C4-2B (cell line): ENCODE measurements around the gene HYOU1.
A peak's percentile ranks its signal among the peaks of the same experiment; 100 is the strongest.

Experiments used
- H3K27ac ChIP-seq: fragments of 450-650 bp; 2 replicates; pipeline ENCODE4 v1.5.1; 2017
- CTCF ChIP-seq: fragments of 450-650 bp; conservative IDR thresholded peaks from 2 replicates; pipeline ENCODE4 v1.5.1; 2017; ENCODE audit warnings: mild to moderate bottlenecking
- ZFX ChIP-seq: fragments of 450-650 bp; IDR thresholded peaks from 2 replicates; pipeline ENCODE4 v1.6.1; 2017

HYOU1 gene

DNA sequence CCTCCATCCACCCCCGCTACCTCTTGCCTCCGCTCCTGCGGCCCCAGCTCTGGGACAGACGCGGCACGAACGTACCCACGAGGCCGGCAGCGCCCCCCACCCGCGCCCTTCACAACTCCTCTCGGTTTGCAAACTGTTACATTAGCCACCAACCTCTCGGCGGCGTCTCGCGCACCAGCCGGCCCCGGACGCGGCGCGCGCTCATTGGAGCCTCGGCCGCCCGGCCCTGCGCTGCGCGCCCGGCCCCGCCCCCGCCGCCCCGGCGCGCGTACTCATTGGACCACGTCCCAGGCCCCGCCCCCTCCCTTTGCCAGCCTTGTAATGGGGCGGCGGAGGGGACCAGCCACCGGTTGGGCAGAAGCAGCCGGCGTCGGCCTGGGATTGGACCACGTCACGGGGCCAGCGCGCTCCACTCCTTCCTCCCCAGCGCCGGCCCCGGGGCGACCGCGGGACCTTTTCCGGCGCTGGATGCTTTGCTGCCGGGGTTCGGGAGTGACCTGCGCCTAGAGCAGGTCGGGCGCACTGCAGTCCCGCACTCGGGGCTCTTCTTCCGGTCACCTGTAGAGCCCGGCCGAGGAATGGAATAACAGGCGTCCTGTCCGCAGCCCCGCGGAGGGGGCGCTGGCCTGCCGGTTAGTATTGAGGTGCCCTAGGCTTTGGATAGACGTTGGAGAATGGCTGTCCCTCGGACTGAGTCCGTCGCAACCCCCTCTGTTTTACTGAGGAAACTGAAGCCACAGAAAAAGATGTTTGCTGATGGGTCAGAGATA is at the start of gene HYOU1:
HYOU1 (minus strand) TSS at position 206 of the 770 bp plus-strand sequence. CDS start 1,045 bp downstream, outside the sequence.
- peak within 1 kb of the TSS; percentile 87 for H3K27ac ChIP-seq
- peak; percentile 32; the same call in 1 of the 2 replicates for TF ChIP-seq ZFX
- no peak; the same call in 1 of the 2 replicates for TF ChIP-seq CTCF

- no peak for TF ChIP-seq ZFX
- no peak for TF ChIP-seq CTCF
- H3K27ac ChIP-seq = peak overlapping the region; percentile 93
These were observed 46.8 kb upstream of the HYOU1 start for GRCh38 chr11:119103793-119104192.

DNA sequence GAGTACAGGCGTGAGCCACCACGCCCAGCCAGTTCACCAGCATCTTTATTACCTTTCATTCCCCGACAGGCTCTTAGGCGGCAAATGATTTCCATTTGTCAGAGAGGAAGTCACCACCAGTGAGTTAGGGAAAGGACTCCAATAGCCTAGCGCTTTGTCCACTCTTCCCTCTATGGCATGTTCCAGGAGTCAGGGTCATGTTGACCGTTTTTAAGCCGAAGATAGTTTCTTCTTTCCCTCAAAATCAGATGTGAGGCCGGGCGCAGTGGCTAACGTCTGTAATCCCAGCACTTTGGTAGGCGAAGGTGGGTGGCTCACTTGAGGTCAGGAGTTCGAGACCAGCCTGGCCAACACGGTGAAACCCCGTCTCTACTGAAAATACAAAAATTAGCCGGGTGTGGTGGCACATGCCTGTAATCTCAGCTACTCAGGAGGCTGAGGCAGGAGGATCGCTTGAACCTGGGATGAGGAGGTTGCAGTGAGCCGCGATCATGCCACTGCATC is 46.2 kb upstream of the HYOU1 start:
- peak overlapping the region; percentile 93 for H3K27ac ChIP-seq

- TF ChIP-seq CTCF (no peak), ZFX (no peak)
- peak within 1 kb of the TSS; percentile 93 for H3K27ac ChIP-seq
These were observed 44.9 kb upstream of the HYOU1 start, which contains the start of gene DPAGT1 for GRCh38 chr11:119101759-119102423. TSS of gene DPAGT1 (minus strand) at chr11:119101853. CDS start at chr11:119101655, 198 bp downstream.

DNA sequence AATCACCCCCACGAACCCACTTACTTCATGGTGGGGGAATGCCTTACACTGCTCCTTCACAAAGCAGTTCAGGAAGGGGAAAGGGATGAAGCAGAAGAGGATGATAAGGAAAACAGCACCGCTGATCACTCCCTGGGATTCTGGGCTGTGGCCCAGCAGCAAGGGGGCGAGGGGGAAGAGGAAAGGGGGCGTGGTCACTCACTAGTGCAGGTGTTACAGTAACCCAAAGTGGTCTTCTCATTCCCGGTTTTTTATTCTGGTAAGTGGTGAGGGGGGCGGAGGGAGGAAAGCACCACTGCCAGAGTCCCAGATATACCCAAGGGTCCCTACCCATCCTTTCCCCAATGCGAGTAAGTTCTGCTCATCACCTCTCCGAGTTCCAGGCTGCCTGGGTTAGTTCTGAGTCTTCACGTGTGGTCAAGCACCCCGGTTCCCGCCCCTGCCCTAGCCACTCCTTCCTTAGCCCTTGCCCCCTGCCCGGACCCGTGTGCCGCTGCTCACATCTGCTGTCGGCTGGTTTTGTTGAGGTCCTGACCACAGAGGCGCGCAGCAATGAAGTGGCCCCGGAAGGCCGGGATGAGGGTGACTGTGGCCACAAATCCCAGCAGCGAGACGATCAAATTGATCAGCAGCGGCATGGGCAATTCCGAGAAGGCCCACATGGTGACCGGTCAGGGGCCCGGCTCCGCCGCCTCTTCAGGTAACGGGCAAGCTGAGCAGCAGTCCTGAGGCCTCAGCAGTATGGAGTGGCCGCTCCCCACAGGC is 44.2 kb upstream of the HYOU1 start:
- peak overlapping the region; percentile 93 for H3K27ac ChIP-seq
- TF ChIP-seq ZFX (peak; percentile 72; the same call in 1 of the 2 replicates), CTCF (no peak)

GRCh38 chr11:119100246-119100970 is 43.4 kb upstream of the HYOU1 start:
- TF ChIP-seq CTCF (peak; percentile 83), ZFX (no peak)
- peak overlapping the region; percentile 93 for H3K27ac ChIP-seq

DNA sequence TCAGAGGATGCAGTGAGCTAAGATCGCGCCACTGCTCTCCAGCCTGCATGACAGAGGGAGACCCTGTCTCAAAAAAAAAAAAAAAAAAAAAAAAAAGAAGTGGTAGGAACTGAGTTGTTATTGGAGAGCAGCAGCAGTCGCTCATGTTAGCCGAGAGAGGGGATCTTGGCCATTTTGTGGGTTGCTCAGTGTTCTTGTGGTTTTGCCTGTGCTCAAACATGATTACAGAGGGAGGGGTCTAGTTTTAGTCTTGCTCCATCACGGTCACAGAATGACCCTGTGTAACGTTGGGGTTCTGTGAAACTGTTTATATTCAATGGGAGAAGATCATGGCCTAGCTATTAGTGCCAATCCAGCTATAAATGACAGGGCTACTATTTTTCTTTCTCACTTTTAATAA is 42.7 kb upstream of the HYOU1 start:
- TF ChIP-seq CTCF (no peak), ZFX (no peak)
- no peak overlapping the region for H3K27ac ChIP-seq
